ENCODE results near the gene MSH3.
"Not testable (repeated sequence)": the region's sequence is repeated elsewhere in the genome, so short reads cannot be mapped to it uniquely, and the experiment has no call there.

MSH3 gene

GRCh38 chr5:80752427-80752826 is 98.0 kb downstream of the MSH3 start:
- no peak for DNase-seq (ENCODE audit: low read depth in 1 of 2, low spot score in 1 of 2)

- no peak for DNase-seq (ENCODE audit: low read depth in 1 of 2, low spot score in 1 of 2)
These were observed 99.3 kb downstream of the MSH3 start for GRCh38 chr5:80753712-80754111.

- DNase-seq (ENCODE audit: low read depth in 1 of 2, low spot score in 1 of 2): no peak
These were observed 100.4 kb downstream of the MSH3 start for GRCh38 chr5:80754900-80755299.

GRCh38 chr5:80755626-80756025 is 101.2 kb downstream of the MSH3 start:
- DNase-seq (ENCODE audit: low read depth in 1 of 2, low spot score in 1 of 2): no peak

GRCh38 chr5:80756292-80756691 is 101.8 kb downstream of the MSH3 start:
- no peak for DNase-seq (ENCODE audit: low read depth in 1 of 2, low spot score in 1 of 2)

- DNase-seq (ENCODE audit: low read depth in 1 of 2, low spot score in 1 of 2): no peak
These were observed 102.8 kb downstream of the MSH3 start for GRCh38 chr5:80757290-80757689.

- DNase-seq (ENCODE audit: low read depth in 1 of 2, low spot score in 1 of 2): no peak
These were observed 105.6 kb downstream of the MSH3 start for GRCh38 chr5:80759866-80760577.

GRCh38 chr5:80760680-80761079 is 106.2 kb downstream of the MSH3 start:
- no peak for DNase-seq (ENCODE audit: low read depth in 1 of 2, low spot score in 1 of 2)

- no peak for DNase-seq (ENCODE audit: low read depth in 1 of 2, low spot score in 1 of 2)
These were observed 106.7 kb downstream of the MSH3 start for GRCh38 chr5:80761176-80761575.

- no peak for DNase-seq (ENCODE audit: low read depth in 1 of 2, low spot score in 1 of 2)
These were observed 107.5 kb downstream of the MSH3 start for GRCh38 chr5:80761966-80762365.

- DNase-seq (ENCODE audit: low read depth in 1 of 2, low spot score in 1 of 2): no peak
These were observed 108.1 kb downstream of the MSH3 start for GRCh38 chr5:80762573-80762972.

- DNase-seq (ENCODE audit: low read depth in 1 of 2, low spot score in 1 of 2): no peak
These were observed 108.8 kb downstream of the MSH3 start for GRCh38 chr5:80763211-80763610.

- no peak for DNase-seq (ENCODE audit: low read depth in 1 of 2, low spot score in 1 of 2)
These were observed 109.6 kb downstream of the MSH3 start for GRCh38 chr5:80763873-80764647.

GRCh38 chr5:80764786-80765185 is 110.3 kb downstream of the MSH3 start:
- no peak for DNase-seq (ENCODE audit: low read depth in 1 of 2, low spot score in 1 of 2)

GRCh38 chr5:80777347-80778287 is 123.2 kb downstream of the MSH3 start:
- no peak for DNase-seq (ENCODE audit: low read depth in 1 of 2, low spot score in 1 of 2)

- DNase-seq (ENCODE audit: low read depth in 1 of 2, low spot score in 1 of 2): no peak
These were observed 125.6 kb downstream of the MSH3 start for GRCh38 chr5:80780024-80780423.

- no peak for DNase-seq (ENCODE audit: low read depth in 1 of 2, low spot score in 1 of 2)
These were observed 126.4 kb downstream of the MSH3 start for GRCh38 chr5:80780761-80781285.

- no peak for DNase-seq (ENCODE audit: low read depth in 1 of 2, low spot score in 1 of 2)
These were observed 126.9 kb downstream of the MSH3 start for GRCh38 chr5:80781356-80781755.

GRCh38 chr5:80782626-80783025 is 128.2 kb downstream of the MSH3 start:
- DNase-seq (ENCODE audit: low read depth in 1 of 2, low spot score in 1 of 2): no peak

- not testable (repeated sequence) for DNase-seq (ENCODE audit: low read depth in 1 of 2, low spot score in 1 of 2)
These were observed 129.3 kb downstream of the MSH3 start for GRCh38 chr5:80783751-80784150.

GRCh38 chr5:80784451-80784850 is 130.0 kb downstream of the MSH3 start:
- DNase-seq (ENCODE audit: low read depth in 1 of 2, low spot score in 1 of 2): no peak
